ENCODE measurements around the gene ATP5PB.

The ATP5PB gene, protein sequence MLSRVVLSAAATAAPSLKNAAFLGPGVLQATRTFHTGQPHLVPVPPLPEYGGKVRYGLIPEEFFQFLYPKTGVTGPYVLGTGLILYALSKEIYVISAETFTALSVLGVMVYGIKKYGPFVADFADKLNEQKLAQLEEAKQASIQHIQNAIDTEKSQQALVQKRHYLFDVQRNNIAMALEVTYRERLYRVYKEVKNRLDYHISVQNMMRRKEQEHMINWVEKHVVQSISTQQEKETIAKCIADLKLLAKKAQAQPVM

DNA sequence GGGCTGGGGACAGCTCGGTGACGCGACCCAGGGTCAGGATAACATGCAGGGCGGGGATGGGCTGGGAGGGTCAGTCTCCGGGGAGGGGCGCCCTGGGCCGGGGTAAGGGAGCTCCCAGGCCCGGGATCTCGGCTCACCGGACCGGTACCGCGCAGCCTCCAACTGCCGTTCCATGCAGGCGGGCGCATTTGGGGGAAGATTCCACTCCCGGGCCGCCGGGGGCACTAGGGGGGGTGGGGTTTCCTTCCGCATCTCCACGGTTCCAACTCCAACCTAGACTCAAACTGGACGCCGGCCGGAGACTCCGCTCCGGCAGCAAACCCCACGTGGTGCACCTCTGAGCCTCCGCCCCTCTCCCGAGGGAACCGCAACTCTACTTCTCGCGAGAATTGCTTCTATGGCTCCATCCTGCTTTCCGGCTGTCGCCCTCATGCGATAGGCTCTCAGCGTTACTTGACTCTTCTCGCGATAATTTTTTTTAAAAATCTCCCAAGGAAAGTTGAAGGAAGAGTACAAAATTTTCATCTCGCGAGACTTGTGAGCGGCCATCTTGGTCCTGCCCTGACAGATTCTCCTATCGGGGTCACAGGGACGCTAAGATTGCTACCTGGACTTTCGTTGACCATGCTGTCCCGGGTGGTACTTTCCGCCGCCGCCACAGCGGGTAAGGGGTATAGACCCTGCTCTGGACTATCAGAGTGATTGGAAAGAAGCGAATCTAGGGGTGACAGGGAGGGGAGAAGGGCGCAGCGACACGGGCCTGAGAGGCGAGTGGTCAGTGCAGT, at the start of gene ATP5PB, which contains the start of gene WDR77:
ATP5PB (plus strand) TSS at position 547 of the 785 bp plus-strand sequence; CDS start at position 625, 78 bp downstream.
WDR77 (minus strand) TSS at position 339 of the 785 bp plus-strand sequence; CDS start at position 252, 87 bp downstream.
- peaks cover 61% of the 10 kb centered on the region for H3K36me3 ChIP-seq (ENCODE audit: insufficient read depth, low read length)
- H3K9me3 ChIP-seq (ENCODE audit: insufficient read depth, low read length, severe bottlenecking), result no peaks in the 10 kb centered on the region
- peak within 1 kb of the TSS; percentile 100 for H2AFZ ChIP-seq (ENCODE audit: low read depth, low read length)
- H3K79me2 ChIP-seq (ENCODE audit: insufficient read depth, low read length), result peaks cover 94% of the 10 kb centered on the region
- peak within 1 kb of the TSS; percentile 87 for H3K4me2 ChIP-seq (ENCODE audit: insufficient read depth, low read length)
- peaks cover 60% of the 10 kb centered on the region for H3K4me1 ChIP-seq (ENCODE audit: insufficient read depth, low read length)
- H3K4me3 ChIP-seq (ENCODE audit: low read depth in 1 of 2, low read length in 2 of 2), result peak within 1 kb of the TSS; percentile 97 to 98
- DNase-seq (peak; percentile 95), ATAC-seq (ENCODE audit: insufficient read depth, low read depth) (peak; percentile 95)
- no peak for TF ChIP-seq EZH2 (IDR thresholded peaks at IDR 0.05; ENCODE audit: borderline replicate concordance, low read depth, low read length, severe bottlenecking)
- TF ChIP-seq, protein P1, sequence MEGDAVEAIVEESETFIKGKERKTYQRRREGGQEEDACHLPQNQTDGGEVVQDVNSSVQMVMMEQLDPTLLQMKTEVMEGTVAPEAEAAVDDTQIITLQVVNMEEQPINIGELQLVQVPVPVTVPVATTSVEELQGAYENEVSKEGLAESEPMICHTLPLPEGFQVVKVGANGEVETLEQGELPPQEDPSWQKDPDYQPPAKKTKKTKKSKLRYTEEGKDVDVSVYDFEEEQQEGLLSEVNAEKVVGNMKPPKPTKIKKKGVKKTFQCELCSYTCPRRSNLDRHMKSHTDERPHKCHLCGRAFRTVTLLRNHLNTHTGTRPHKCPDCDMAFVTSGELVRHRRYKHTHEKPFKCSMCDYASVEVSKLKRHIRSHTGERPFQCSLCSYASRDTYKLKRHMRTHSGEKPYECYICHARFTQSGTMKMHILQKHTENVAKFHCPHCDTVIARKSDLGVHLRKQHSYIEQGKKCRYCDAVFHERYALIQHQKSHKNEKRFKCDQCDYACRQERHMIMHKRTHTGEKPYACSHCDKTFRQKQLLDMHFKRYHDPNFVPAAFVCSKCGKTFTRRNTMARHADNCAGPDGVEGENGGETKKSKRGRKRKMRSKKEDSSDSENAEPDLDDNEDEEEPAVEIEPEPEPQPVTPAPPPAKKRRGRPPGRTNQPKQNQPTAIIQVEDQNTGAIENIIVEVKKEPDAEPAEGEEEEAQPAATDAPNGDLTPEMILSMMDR (IDR thresholded peaks at IDR 0.05; ENCODE audit: borderline replicate concordance, extremely low read depth, low read length, poor library complexity, severe bottlenecking), result no peak
- peak within 1 kb of the TSS; percentile 96 for H3K9ac ChIP-seq (ENCODE audit: low read depth, low read length)
- peaks cover 8% of the 10 kb centered on the region; the same call in 1 of the 2 replicates for H4K20me1 ChIP-seq (ENCODE audit: insufficient read depth, low read length)
- H3K27ac ChIP-seq (ENCODE audit: low read length), result peak within 1 kb of the TSS; percentile 98
- no peaks in the 10 kb centered on the region for H3K27me3 ChIP-seq (ENCODE audit: insufficient read depth, low read length, poor library complexity)

DNA sequence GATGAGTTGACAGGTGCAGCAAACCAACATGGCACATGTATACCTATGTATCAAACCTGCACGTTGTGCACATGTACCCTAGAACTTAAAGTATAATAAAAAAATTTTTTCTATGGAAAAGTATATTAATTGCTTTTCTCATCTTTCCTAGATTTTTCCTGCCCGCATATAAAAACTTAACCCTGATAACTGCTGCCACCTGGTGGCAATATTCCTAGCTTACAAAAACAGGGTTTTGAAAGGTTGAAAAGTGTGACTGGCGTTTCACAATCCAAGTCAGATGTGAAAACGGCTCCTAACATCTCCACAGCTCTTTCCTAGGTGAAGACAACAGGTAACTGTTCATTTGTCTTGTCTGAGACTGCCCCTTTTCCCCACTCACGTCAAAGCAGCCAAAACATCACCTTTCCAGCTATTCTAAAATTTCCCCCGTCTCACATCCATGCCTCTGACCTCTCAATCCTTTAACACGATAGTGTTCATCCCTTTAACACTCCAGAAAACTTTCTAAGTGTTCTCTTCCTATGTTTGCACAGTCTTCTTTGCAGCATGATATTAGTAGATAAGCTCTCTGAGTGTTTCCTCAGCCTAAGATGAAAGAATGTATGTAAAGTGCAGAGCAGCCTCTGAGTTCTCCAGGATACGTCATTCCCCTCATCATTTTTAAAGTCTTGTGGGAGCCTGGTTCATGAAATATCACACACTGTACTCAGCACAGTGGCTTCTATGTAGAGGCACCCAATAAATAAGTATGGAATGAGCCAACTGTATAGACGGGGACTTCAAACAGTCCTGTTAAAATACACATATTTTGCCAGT, 49.3 kb upstream of the ATP5PB start:
- Histone ChIP-seq H3K4me3 (ENCODE audit: low read depth in 1 of 2, low read length in 2 of 2) (no peak overlapping the region), H2AFZ (ENCODE audit: low read depth, low read length) (peak overlapping the region; percentile 33; the same call in 1 of the 2 replicates), H3K79me2 (ENCODE audit: insufficient read depth, low read length) (no peaks in the 10 kb centered on the region), H3K4me2 (ENCODE audit: insufficient read depth, low read length) (peak overlapping the region; percentile 13; the same call in 1 of the 2 replicates), H3K27ac (ENCODE audit: low read length) (peak overlapping the region; percentile 3; the same call in 1 of the 2 replicates), H4K20me1 (ENCODE audit: insufficient read depth, low read length) (no peaks in the 10 kb centered on the region), H3K9me3 (ENCODE audit: insufficient read depth, low read length, severe bottlenecking) (no peaks in the 10 kb centered on the region), H3K36me3 (ENCODE audit: insufficient read depth, low read length) (no peaks in the 10 kb centered on the region), H3K9ac (ENCODE audit: low read depth, low read length) (no peak overlapping the region), H3K4me1 (ENCODE audit: insufficient read depth, low read length) (peaks cover 8% of the 10 kb centered on the region), H3K27me3 (ENCODE audit: insufficient read depth, low read length, poor library complexity) (no peaks in the 10 kb centered on the region)
- TF ChIP-seq EZH2 (IDR thresholded peaks at IDR 0.05; ENCODE audit: borderline replicate concordance, low read depth, low read length, severe bottlenecking), result no peak
- TF ChIP-seq, protein P1 (IDR thresholded peaks at IDR 0.05; ENCODE audit: borderline replicate concordance, extremely low read depth, low read length, poor library complexity, severe bottlenecking), result peak; percentile 82
- ATAC-seq (ENCODE audit: insufficient read depth, low read depth) (peak; percentile 67), DNase-seq (peak; percentile 63)

DNA sequence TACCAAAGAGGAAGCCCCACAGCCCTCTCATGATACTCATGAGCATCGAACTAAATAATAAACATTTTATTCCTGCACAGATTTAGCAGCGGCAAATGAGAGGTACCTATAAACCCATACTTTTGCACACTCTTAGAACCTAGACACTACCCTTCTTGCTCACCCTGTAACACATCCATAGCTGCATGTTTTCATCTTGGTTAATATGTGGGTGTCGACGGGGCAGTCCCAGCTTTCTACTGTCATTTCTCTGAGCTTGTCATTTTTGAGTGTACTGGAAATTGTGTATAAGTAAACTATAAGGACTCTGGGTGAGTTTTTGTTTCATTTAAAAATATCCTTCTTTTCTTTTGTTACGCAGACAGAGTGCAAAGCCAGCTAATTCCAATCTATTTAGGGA, 47.2 kb upstream of the ATP5PB start:
- H3K27ac ChIP-seq (ENCODE audit: low read length), result no peak overlapping the region
- peaks cover 26% of the 10 kb centered on the region for H3K4me1 ChIP-seq (ENCODE audit: insufficient read depth, low read length)
- H3K9me3 ChIP-seq (ENCODE audit: insufficient read depth, low read length, severe bottlenecking), result no peaks in the 10 kb centered on the region

More for the DNA sequence above, 47.2 kb upstream of the ATP5PB start:
- Histone ChIP-seq H3K4me2 (ENCODE audit: insufficient read depth, low read length) (no peak overlapping the region), H3K36me3 (ENCODE audit: insufficient read depth, low read length) (no peaks in the 10 kb centered on the region), H3K4me3 (ENCODE audit: low read depth in 1 of 2, low read length in 2 of 2) (no peak overlapping the region), H3K79me2 (ENCODE audit: insufficient read depth, low read length) (no peaks in the 10 kb centered on the region), H4K20me1 (ENCODE audit: insufficient read depth, low read length) (no peaks in the 10 kb centered on the region), H2AFZ (ENCODE audit: low read depth, low read length) (no peak overlapping the region), H3K27me3 (ENCODE audit: insufficient read depth, low read length, poor library complexity) (no peaks in the 10 kb centered on the region), H3K9ac (ENCODE audit: low read depth, low read length) (no peak overlapping the region)
- no peak for ATAC-seq (ENCODE audit: insufficient read depth, low read depth)
- no peak for DNase-seq
- no peak for TF ChIP-seq EZH2 (IDR thresholded peaks at IDR 0.05; ENCODE audit: borderline replicate concordance, low read depth, low read length, severe bottlenecking)
